H1 (cell line): Measurements from ENCODE around the gene KLF7. TPM values are rescaled to one million over a fixed set of nuclear protein-coding genes. Genes with fewer than 3 reads are reported as not detected.

ENCODE experiments used
- ASH2L ChIP-seq: fragments of 200-600, 300-600 bp; sonication (generic); IDR thresholded peaks from one replicate; pipeline ENCODE4 v1.7.1; 2017; ENCODE audit warnings: low read length
- CEBPB ChIP-seq: IDR thresholded peaks from 2 replicates; pipeline ENCODE4 v1.6.1; 2012; ENCODE audit warnings: low read depth, low read length
- CHD1 ChIP-seq: IDR thresholded peaks from 2 replicates; pipeline ENCODE4 v1.6.1; 2012; ENCODE audit warnings: low read depth, low read length, improper control_type of control experiment
- RFX5 ChIP-seq: IDR thresholded peaks from 2 replicates; pipeline ENCODE4 v1.6.1; 2011; ENCODE audit warnings: low read depth, low read length, improper control_type of control experiment, borderline replicate concordance
- polyA plus RNA-seq, 7 experiments: library from polyadenylated mRNA; depleted of rRNA in 3 of 7; stranded (reverse) in 5 of 7; unstranded in 2 of 7; fragments of >200 nt in 5 of 7; fragments of 200-250 nt in 2 of 7; gene quantifications; 1 replicate in 5 of 7; 2 replicates in 1 of 7; 4 replicates in 1 of 7; pipeline versions ENCODE4 v1.2.1 to v1.2.3, GENCODE V29; 2011 to 2013; ENCODE audit warnings: missing spikeins in 2 of 7, mixed read lengths in 2 of 7
- total RNA-seq: library from RNA; stranded (reverse); fragmentation: NEBNext Ultra II Directional; extraction: Animal tissue kit (Norgen Biotek cat#: 25700); gene quantifications from 2 replicates; pipeline ENCODE4 v1.2.1, GENCODE V29; 2021
- TF ChIP-seq, protein P1 (sequence below), 3 experiments: IDR thresholded peaks; 1 replicate in 2 of 3; 2 replicates in 1 of 3; pipeline versions ENCODE4 v1.5.1 to v1.6.1; 2011; ENCODE audit warnings: low read length in 3 of 3, mild to moderate bottlenecking in 3 of 3, inconsistent platforms in 2 of 3, low read depth in 1 of 3, moderate library complexity in 1 of 3; ENCODE audit not compliant: insufficient read depth in 1 of 3; ENCODE audit errors: control extremely low read depth in 1 of 3
- TF ChIP-seq, protein P2 (sequence below): IDR thresholded peaks from 2 replicates; pipeline ENCODE4 v1.6.1; 2011; ENCODE audit warnings: low read depth, mild to moderate bottlenecking, low read length; ENCODE audit not compliant: insufficient read depth

KLF7 gene
- total and polyA plus RNA-seq, 2 of the 8 experiments (the other 6 are each of a cell fraction or from before 2014, with no cell fraction given): 9.6 to 23.3 TPM

DNA sequence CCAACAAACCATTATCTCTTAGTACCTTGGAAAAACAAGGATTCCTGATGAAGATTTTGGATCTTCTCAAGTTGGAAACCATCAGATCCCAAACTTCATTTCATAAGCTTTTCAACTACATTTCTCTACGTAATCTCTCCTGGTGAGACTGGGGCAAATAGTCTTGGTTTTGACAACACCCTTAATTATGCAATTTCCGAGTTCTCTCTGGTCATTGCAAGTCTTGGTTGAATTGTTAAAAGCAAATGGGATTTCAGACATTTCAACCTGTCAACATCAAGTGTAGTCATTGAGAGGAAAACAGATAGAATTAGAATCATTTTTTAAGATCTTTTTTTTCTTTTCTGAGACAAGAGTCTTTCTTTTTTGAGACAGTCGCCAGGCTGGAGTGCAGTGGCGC, 26.2 kb downstream of the KLF7 start (continued):
- TF ChIP-seq, protein P1, sequence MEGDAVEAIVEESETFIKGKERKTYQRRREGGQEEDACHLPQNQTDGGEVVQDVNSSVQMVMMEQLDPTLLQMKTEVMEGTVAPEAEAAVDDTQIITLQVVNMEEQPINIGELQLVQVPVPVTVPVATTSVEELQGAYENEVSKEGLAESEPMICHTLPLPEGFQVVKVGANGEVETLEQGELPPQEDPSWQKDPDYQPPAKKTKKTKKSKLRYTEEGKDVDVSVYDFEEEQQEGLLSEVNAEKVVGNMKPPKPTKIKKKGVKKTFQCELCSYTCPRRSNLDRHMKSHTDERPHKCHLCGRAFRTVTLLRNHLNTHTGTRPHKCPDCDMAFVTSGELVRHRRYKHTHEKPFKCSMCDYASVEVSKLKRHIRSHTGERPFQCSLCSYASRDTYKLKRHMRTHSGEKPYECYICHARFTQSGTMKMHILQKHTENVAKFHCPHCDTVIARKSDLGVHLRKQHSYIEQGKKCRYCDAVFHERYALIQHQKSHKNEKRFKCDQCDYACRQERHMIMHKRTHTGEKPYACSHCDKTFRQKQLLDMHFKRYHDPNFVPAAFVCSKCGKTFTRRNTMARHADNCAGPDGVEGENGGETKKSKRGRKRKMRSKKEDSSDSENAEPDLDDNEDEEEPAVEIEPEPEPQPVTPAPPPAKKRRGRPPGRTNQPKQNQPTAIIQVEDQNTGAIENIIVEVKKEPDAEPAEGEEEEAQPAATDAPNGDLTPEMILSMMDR (IDR thresholded peaks at IDR 0.05; ENCODE audit: control extremely low read depth in 1 of 3, insufficient read depth in 1 of 3, low read depth in 1 of 3, low read length in 3 of 3): no peak
- TF ChIP-seq CHD1: no peak
- TF ChIP-seq ASH2L: no peak
- TF ChIP-seq, protein P2, sequence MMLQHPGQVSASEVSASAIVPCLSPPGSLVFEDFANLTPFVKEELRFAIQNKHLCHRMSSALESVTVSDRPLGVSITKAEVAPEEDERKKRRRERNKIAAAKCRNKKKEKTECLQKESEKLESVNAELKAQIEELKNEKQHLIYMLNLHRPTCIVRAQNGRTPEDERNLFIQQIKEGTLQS: no peak
- TF ChIP-seq RFX5: no peak
- TF ChIP-seq CEBPB: no peak
